ENCODE results near the gene AKAP13.

DNA sequence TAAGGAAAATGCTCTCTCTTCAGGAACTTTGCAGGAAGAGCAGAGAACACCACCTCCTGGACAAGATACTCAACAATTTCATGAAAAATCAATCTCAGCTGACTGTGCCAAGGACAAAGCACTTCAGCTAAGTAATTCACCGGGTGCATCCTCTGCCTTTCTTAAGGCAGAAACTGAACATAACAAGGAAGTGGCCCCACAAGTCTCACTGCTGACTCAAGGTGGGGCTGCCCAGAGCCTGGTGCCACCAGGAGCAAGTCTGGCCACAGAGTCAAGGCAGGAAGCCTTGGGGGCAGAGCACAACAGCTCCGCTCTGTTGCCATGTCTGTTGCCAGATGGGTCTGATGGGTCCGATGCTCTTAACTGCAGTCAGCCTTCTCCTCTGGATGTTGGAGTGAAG is 200.5 kb downstream of the AKAP13 start:
- TF ChIP-seq RFX5 (IDR thresholded peaks at IDR 0.05; ENCODE audit: borderline replicate concordance, low read depth, low read length) (no peak), EZH2 (IDR thresholded peaks at IDR 0.05; ENCODE audit: low read depth, low read length, severe bottlenecking) (no peak), JUND (IDR thresholded peaks at IDR 0.05; ENCODE audit: low read length) (no peak)
- TF ChIP-seq, protein P1, sequence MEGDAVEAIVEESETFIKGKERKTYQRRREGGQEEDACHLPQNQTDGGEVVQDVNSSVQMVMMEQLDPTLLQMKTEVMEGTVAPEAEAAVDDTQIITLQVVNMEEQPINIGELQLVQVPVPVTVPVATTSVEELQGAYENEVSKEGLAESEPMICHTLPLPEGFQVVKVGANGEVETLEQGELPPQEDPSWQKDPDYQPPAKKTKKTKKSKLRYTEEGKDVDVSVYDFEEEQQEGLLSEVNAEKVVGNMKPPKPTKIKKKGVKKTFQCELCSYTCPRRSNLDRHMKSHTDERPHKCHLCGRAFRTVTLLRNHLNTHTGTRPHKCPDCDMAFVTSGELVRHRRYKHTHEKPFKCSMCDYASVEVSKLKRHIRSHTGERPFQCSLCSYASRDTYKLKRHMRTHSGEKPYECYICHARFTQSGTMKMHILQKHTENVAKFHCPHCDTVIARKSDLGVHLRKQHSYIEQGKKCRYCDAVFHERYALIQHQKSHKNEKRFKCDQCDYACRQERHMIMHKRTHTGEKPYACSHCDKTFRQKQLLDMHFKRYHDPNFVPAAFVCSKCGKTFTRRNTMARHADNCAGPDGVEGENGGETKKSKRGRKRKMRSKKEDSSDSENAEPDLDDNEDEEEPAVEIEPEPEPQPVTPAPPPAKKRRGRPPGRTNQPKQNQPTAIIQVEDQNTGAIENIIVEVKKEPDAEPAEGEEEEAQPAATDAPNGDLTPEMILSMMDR (IDR thresholded peaks at IDR 0.05; ENCODE audit: control extremely low read depth in 1 of 3, insufficient read depth in 1 of 3, low read depth in 1 of 3, low read length in 3 of 3): no peak

All from H1 (cell line).